Measurements from ENCODE around the gene PTX4. TPM values are rescaled to one million over a fixed set of nuclear protein-coding genes. Genes with fewer than 3 reads are reported as not detected.

The PTX4 gene
- total and polyA plus RNA-seq, 9 of the 15 experiments (the other 6 are each of a cell fraction or from before 2014, with no cell fraction given) = 0.11 TPM; not detected in 8

DNA sequence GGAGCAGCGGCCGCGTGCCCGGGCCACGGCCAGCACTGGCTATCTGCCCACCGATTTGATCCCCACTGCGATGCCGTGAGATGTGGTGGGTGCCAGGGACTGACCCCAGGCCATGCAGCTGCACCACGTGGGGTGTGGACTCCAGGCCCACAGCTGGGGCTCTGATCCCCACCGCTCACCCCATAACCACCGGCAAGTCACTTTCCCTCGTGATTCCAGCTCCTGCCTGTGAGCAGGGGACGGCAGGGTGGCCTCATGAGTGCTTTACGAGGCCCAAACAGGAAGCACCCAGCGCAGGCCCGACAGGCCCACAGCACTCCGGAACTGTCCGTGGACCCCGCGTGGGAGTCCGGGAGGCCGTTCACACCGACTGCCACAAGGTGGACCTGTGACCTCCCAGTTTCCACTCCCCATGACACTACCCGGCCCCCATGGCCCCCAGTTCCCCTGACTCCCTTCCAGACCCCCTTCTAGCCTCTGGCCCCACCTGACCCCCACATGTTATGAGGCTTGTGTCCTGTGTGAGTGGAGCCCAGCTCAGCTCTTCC lies 616 bp downstream of the PTX4 start:
- Histone ChIP-seq H3K4me1 (replicated peaks in 1 of 2; ENCODE audit: control insufficient read depth in 2 of 2, insufficient read depth in 2 of 2, low read length in 2 of 2) (peaks cover 12 to 55% of the 10 kb centered on the region in 2 experiments; a peak in 4 of 5 replicates), H2AFZ (ENCODE audit: low read depth, low read length) (no peak overlapping the region), H3K36me3 (ENCODE audit: control insufficient read depth, insufficient read depth, low read length) (no peaks in the 10 kb centered on the region), H3K79me2 (ENCODE audit: control insufficient read depth, insufficient read depth, low read length) (peaks cover 5% of the 10 kb centered on the region; the same call in 1 of the 3 replicates), H3K9me1 (ENCODE audit: control insufficient read depth, insufficient read depth, low read length) (no peaks in the 10 kb centered on the region), H3K4me2 (ENCODE audit: insufficient read depth, low read length) (no peak overlapping the region), H4K20me1 (replicated peaks; ENCODE audit: control insufficient read depth, insufficient read depth, low read length) (no peaks in the 10 kb centered on the region), H3K27me3 (ENCODE audit: control insufficient read depth in 2 of 2, insufficient read depth in 2 of 2, low read length in 2 of 2) (no peaks in the 10 kb centered on the region), H3K27ac (ENCODE audit: extremely low read depth, low read depth, low read length) (no peak overlapping the region), H3K4me3 (no peak overlapping the region), H3K9me3 (replicated peaks; ENCODE audit: control insufficient read depth, insufficient read depth, low read depth, low read length) (no peaks in the 10 kb centered on the region), H3K9ac (ENCODE audit: insufficient read depth in 1 of 2, low read depth in 2 of 2, low read length in 2 of 2) (no peak overlapping the region)
- 78% methylated on average over 19 of the region's 24 CpGs for WGBS (ENCODE audit: insufficient coverage, low coverage, missing lambda C conversion rate)
- TF ChIP-seq TAF7 (tag; IDR thresholded peaks at IDR 0.05) (no peak), CBX8 (IDR thresholded peaks at IDR 0.05; ENCODE audit: borderline replicate concordance, extremely low read depth, low read depth, low read length, poor library complexity, severe bottlenecking) (no peak), ZSCAN29 (IDR thresholded peaks at IDR 0.05) (no peak), U2AF1 (optimal IDR thresholded peaks at IDR 0.05; ENCODE audit: low read depth, low read length) (no peak), NUFIP1 (IDR thresholded peaks at IDR 0.05; ENCODE audit: partially characterized antibody) (no peak)
- ChIA-PET CTCF (ENCODE audit: low intra/inter-chr PET ratio) (no interaction called here), POLR2A (interaction anchor here (1.0 kb wide), 1 partner anchor 82 kb away, joined by 3 read pairs; no protein-coding TSS in a partner anchor)
- no peak for ATAC-seq
- FAIRE-seq = no peak
- DNase-seq (ENCODE audit: extremely low read depth in 1 of 4, low spot score in 3 of 4) = no peak
- BruUV-seq (replicated peaks) = no TSS peak
- intact Hi-C loops (cut with micrococcal nuclease) (no loop called here), in situ Hi-C loops (cut with MboI) (no loop called here)
